ENCODE measurements around the gene PLCH1. TPM values are rescaled to one million over a fixed set of nuclear protein-coding genes. Genes with fewer than 3 reads are reported as not detected.

Gene PLCH1
- polyA plus RNA-seq (ENCODE audit: low read depth in 6 of 6) = not detected

- Mint-ChIP-seq H3K4me3 (peak within 1 kb of the TSS; percentile 86 to 97 (median 96)), H3K27ac (peak within 1 kb of the TSS; percentile 14 to 95 (median 79)), H3K9me3 (no peaks in the 10 kb centered on the region), H3K27me3 (peaks cover 17 to 29% (median 21%) of the 10 kb centered on the region in 3 donors), H3K4me1 (peaks cover 16 to 31% (median 30%) of the 10 kb centered on the region in 3 donors), H3K36me3 (no peaks in the 10 kb centered on the region)
- ATAC-seq (ENCODE audit: low read depth in 2 of 2) (peak; percentile 85 to 88), DNase-seq (peak; percentile 50)
These were observed at the start of gene PLCH1 for GRCh38 chr3:155744626-155745324. TSS of gene PLCH1 (minus strand) at chr3:155745071. CDS start at chr3:155704224, 40,847 bp downstream.

- no peaks in the 10 kb centered on the region for H3K4me1 Mint-ChIP-seq
- peaks cover 18 to 20% of the 10 kb centered on the region in 2 donors for H3K36me3 Mint-ChIP-seq
These were observed 47.7 kb upstream of the PLCH1 start for GRCh38 chr3:155792532-155792931.

GRCh38 chr3:155791190-155791589 lies 46.3 kb upstream of the PLCH1 start:
- H3K9me3 Mint-ChIP-seq = peaks cover 0 to 6% (median 2%) of the 10 kb centered on the region in 7 donors
- H3K27ac Mint-ChIP-seq = no peak overlapping the region
- no peak for DNase-seq
- no peaks in the 10 kb centered on the region for H3K27me3 Mint-ChIP-seq
- ATAC-seq (ENCODE audit: low read depth in 2 of 2) = no peak
- H3K4me3 Mint-ChIP-seq = no peak overlapping the region
- peaks cover 20% of the 10 kb centered on the region in 2 donors for H3K36me3 Mint-ChIP-seq
- H3K4me1 Mint-ChIP-seq = peaks cover 0 to 1% (median 0%) of the 10 kb centered on the region in 3 donors

More at GRCh38 chr3:155792532-155792931, 47.7 kb upstream of the PLCH1 start:
- ATAC-seq (ENCODE audit: low read depth in 2 of 2) (no peak), DNase-seq (no peak)
- Mint-ChIP-seq H3K9me3 (peaks cover 0 to 6% (median 2%) of the 10 kb centered on the region in 7 donors), H3K4me3 (no peak overlapping the region), H3K27me3 (no peaks in the 10 kb centered on the region), H3K27ac (no peak overlapping the region)

- H3K27me3 Mint-ChIP-seq = no peaks in the 10 kb centered on the region
- no peak overlapping the region for H3K27ac Mint-ChIP-seq
- peaks cover 22 to 27% of the 10 kb centered on the region in 2 donors for H3K36me3 Mint-ChIP-seq
- peaks cover 3 to 9% (median 4%) of the 10 kb centered on the region in 3 donors for H3K4me1 Mint-ChIP-seq
- ATAC-seq (ENCODE audit: low read depth in 2 of 2) (no peak), DNase-seq (no peak)
- peaks cover 0 to 6% (median 2%) of the 10 kb centered on the region in 7 donors for H3K9me3 Mint-ChIP-seq
- H3K4me3 Mint-ChIP-seq = no peak overlapping the region
These were observed 45.5 kb upstream of the PLCH1 start for GRCh38 chr3:155790272-155790925.

GRCh38 chr3:155785662-155786295 lies 40.9 kb upstream of the PLCH1 start:
- ATAC-seq (ENCODE audit: low read depth in 2 of 2) (no peak), DNase-seq (no peak)
- Mint-ChIP-seq H3K4me3 (no peak overlapping the region), H3K27me3 (no peaks in the 10 kb centered on the region), H3K27ac (peak overlapping the region in 3 of 6 donors; percentile 67 to 95 (median 79)), H3K4me1 (peaks cover 3 to 11% (median 4%) of the 10 kb centered on the region in 3 donors), H3K36me3 (peaks cover 8 to 12% of the 10 kb centered on the region in 2 donors), H3K9me3 (peaks cover 0 to 18% (median 9%) of the 10 kb centered on the region in 7 donors)

- Mint-ChIP-seq H3K36me3 (peaks cover 22 to 24% of the 10 kb centered on the region in 2 donors), H3K4me3 (peak overlapping the region in 1 of 8 donors; percentile 48), H3K9me3 (peaks cover 0 to 18% (median 9%) of the 10 kb centered on the region in 7 donors), H3K27me3 (no peaks in the 10 kb centered on the region), H3K27ac (no peak overlapping the region), H3K4me1 (peaks cover 3 to 11% (median 4%) of the 10 kb centered on the region in 3 donors)
- ATAC-seq (ENCODE audit: low read depth in 2 of 2) (no peak), DNase-seq (no peak)
These were observed 37.6 kb upstream of the PLCH1 start for GRCh38 chr3:155782390-155782953.

- Mint-ChIP-seq H3K36me3 (peaks cover 14 to 20% of the 10 kb centered on the region in 2 donors), H3K27me3 (no peaks in the 10 kb centered on the region), H3K4me3 (no peak overlapping the region), H3K9me3 (peaks cover 0 to 18% (median 9%) of the 10 kb centered on the region in 7 donors), H3K27ac (no peak overlapping the region), H3K4me1 (peaks cover 0 to under 1% (median 0%) of the 10 kb centered on the region in 3 donors)
- no peak for DNase-seq
- ATAC-seq (ENCODE audit: low read depth in 2 of 2) = no peak
These were observed 35.4 kb upstream of the PLCH1 start for GRCh38 chr3:155780291-155780690.

GRCh38 chr3:155778462-155778861 lies 33.6 kb upstream of the PLCH1 start:
- no peak for ATAC-seq (ENCODE audit: low read depth in 2 of 2)
- Mint-ChIP-seq H3K36me3 (peaks cover 14 to 25% of the 10 kb centered on the region in 2 donors), H3K27me3 (no peaks in the 10 kb centered on the region), H3K27ac (no peak overlapping the region), H3K4me1 (no peaks in the 10 kb centered on the region), H3K4me3 (no peak overlapping the region), H3K9me3 (peaks cover 0 to 17% (median 9%) of the 10 kb centered on the region in 7 donors)
- no peak for DNase-seq

GRCh38 chr3:155772801-155773200 lies 27.9 kb upstream of the PLCH1 start:
- no peaks in the 10 kb centered on the region for H3K27me3 Mint-ChIP-seq
- H3K4me3 Mint-ChIP-seq = no peak overlapping the region
- peaks cover 0 to 13% (median 7%) of the 10 kb centered on the region in 7 donors for H3K9me3 Mint-ChIP-seq
- no peaks in the 10 kb centered on the region for H3K4me1 Mint-ChIP-seq
- H3K36me3 Mint-ChIP-seq = peaks cover 8 to 26% of the 10 kb centered on the region in 2 donors
- no peak overlapping the region for H3K27ac Mint-ChIP-seq
- ATAC-seq (ENCODE audit: low read depth in 2 of 2) = no peak
- no peak for DNase-seq

- Mint-ChIP-seq H3K9me3 (peaks cover 0 to 13% (median 7%) of the 10 kb centered on the region in 7 donors), H3K4me1 (no peaks in the 10 kb centered on the region), H3K27ac (no peak overlapping the region), H3K36me3 (peaks cover 8 to 22% of the 10 kb centered on the region in 2 donors), H3K27me3 (no peaks in the 10 kb centered on the region), H3K4me3 (no peak overlapping the region)
- DNase-seq (no peak), ATAC-seq (ENCODE audit: low read depth in 2 of 2) (no peak)
These were observed 26.3 kb upstream of the PLCH1 start for GRCh38 chr3:155771126-155771525.

GRCh38 chr3:155766206-155766605 lies 21.3 kb upstream of the PLCH1 start:
- no peak for ATAC-seq (ENCODE audit: low read depth in 2 of 2)
- Mint-ChIP-seq H3K27me3 (no peaks in the 10 kb centered on the region), H3K4me3 (no peak overlapping the region), H3K27ac (no peak overlapping the region), H3K36me3 (peaks cover 7 to 8% of the 10 kb centered on the region in 2 donors), H3K4me1 (no peaks in the 10 kb centered on the region), H3K9me3 (peaks cover 0 to 13% (median 7%) of the 10 kb centered on the region in 7 donors)
- DNase-seq = no peak

- ATAC-seq (ENCODE audit: low read depth in 2 of 2) (no peak), DNase-seq (no peak)
- no peaks in the 10 kb centered on the region for H3K4me1 Mint-ChIP-seq
- H3K4me3 Mint-ChIP-seq = no peak overlapping the region
- H3K36me3 Mint-ChIP-seq = no peaks in the 10 kb centered on the region
- no peaks in the 10 kb centered on the region for H3K27me3 Mint-ChIP-seq
- peaks cover 0 to 1% (median 0%) of the 10 kb centered on the region in 7 donors for H3K9me3 Mint-ChIP-seq
- H3K27ac Mint-ChIP-seq = no peak overlapping the region
These were observed 19.1 kb upstream of the PLCH1 start for GRCh38 chr3:155763870-155764463.

- ATAC-seq (ENCODE audit: low read depth in 2 of 2) = no peak
- Mint-ChIP-seq H3K9me3 (no peaks in the 10 kb centered on the region), H3K27me3 (no peaks in the 10 kb centered on the region), H3K4me1 (no peaks in the 10 kb centered on the region), H3K27ac (no peak overlapping the region), H3K4me3 (no peak overlapping the region), H3K36me3 (no peaks in the 10 kb centered on the region)
- no peak for DNase-seq
These were observed 15.8 kb upstream of the PLCH1 start for GRCh38 chr3:155760653-155761052.

All from naive B cell (primary cell).